Kidney (tissue), 14 donors: Measurements from ENCODE around the gene ITGA5. TPM values are rescaled to one million over a fixed set of nuclear protein-coding genes. Genes with fewer than 3 reads are reported as not detected.

Source experiments
- DNase-seq, 5 donors: peaks; one replicate each; pipeline ENCODE4 v3.0.0-alpha.2; 2013 to 2020
- FAIRE-seq: peaks from 2 replicates; lab custom pipeline; 2012; peaks lifted over from hg19 to GRCh38; lab: Jason Lieb, UNC
- H3K27ac ChIP-seq, 2 donors: one replicate each; pipeline ENCODE4 v1.7.0; 2013; ENCODE audit warnings: low read depth in 2 of 2, low read length in 2 of 2, inconsistent platforms in 1 of 2
- H3K27me3 ChIP-seq: one replicate; pipeline ENCODE4 v1.7.1; 2013; ENCODE audit warnings: low read length, inconsistent platforms; ENCODE audit not compliant: control insufficient read depth, insufficient read depth
- H3K36me3 ChIP-seq, 3 donors: one replicate each; pipeline versions ENCODE4 v1.7.0 to v1.7.1; 2013; ENCODE audit warnings: low read length in 3 of 3, control low read depth in 1 of 3, inconsistent platforms in 1 of 3; ENCODE audit not compliant: insufficient read depth in 3 of 3, control insufficient read depth in 2 of 3
- H3K4me1 ChIP-seq, 3 donors: one replicate each; pipeline versions ENCODE4 v1.7.0 to v1.7.1; 2013; ENCODE audit warnings: low read length in 3 of 3, inconsistent platforms in 1 of 3, low read depth in 1 of 3; ENCODE audit not compliant: control insufficient read depth in 2 of 3, insufficient read depth in 2 of 3
- H3K4me3 ChIP-seq, 3 donors: one replicate each; pipeline versions ENCODE4 v1.7.0 to v1.8.1; 2013; ENCODE audit warnings: low read length in 3 of 3, control low read depth in 1 of 3, inconsistent platforms in 1 of 3
- H3K9ac ChIP-seq, 3 donors: one replicate each; pipeline versions ENCODE4 v1.7.0 to v1.7.1; 2013; ENCODE audit warnings: low read length in 3 of 3, control low read depth in 1 of 3, inconsistent platforms in 1 of 3
- H3K9me3 ChIP-seq, 3 donors: one replicate each; pipeline versions ENCODE4 v1.7.0 to v1.7.1; 2013; ENCODE audit warnings: low read length in 3 of 3, control low read depth in 1 of 3, inconsistent platforms in 1 of 3; ENCODE audit not compliant: control insufficient read depth in 2 of 3, insufficient read depth in 1 of 3
- intact Hi-C: fragments of 100-400 bp; cut with DNase I; formaldehyde crosslinking; loops from one replicate; pipeline ENCODE4 v1.11.1; 2022
- polyA plus RNA-seq: library from polyadenylated mRNA; stranded (reverse); fragments of 350-450 nt; fragmentation: Illumina TruSeq; extraction: RNeasy Lipid Tissue Mini Kit (QIAGEN cat#74804); gene quantifications from one replicate; pipeline ENCODE4 v1.2.3, GENCODE V29; 2014; ENCODE audit warnings: low read depth, low replicate concordance; ENCODE audit not compliant: insufficient read depth
- total RNA-seq: library from RNA; stranded (reverse); fragmentation: NEBNext Ultra II Directional; extraction: Animal tissue kit (Norgen Biotek cat#: 25700); gene quantifications from one replicate; pipeline ENCODE4 v1.2.1, GENCODE V29; 2021
- TF ChIP-seq, protein P1 (sequence below): IDR thresholded peaks from 3 replicates; pipeline ENCODE4 v1.5.1; 2012; ENCODE audit warnings: mild to moderate bottlenecking, moderate library complexity, borderline replicate concordance; ENCODE audit not compliant: insufficient read depth; ENCODE audit errors: extremely low read depth
- donor health status: control.
- donor health status: control.
- donor health status: control.
- donor health status: control.
- donor health status: control.
- donor health status: DM: yes; HTN: yes; CAD: no.
- donor health status: Normal renal cell carcinoma (clear cell type).

The ITGA5 gene
- total and polyA plus RNA-seq, 2 donors from 2014 or later = 11.4 to 65.6 TPM

DNA sequence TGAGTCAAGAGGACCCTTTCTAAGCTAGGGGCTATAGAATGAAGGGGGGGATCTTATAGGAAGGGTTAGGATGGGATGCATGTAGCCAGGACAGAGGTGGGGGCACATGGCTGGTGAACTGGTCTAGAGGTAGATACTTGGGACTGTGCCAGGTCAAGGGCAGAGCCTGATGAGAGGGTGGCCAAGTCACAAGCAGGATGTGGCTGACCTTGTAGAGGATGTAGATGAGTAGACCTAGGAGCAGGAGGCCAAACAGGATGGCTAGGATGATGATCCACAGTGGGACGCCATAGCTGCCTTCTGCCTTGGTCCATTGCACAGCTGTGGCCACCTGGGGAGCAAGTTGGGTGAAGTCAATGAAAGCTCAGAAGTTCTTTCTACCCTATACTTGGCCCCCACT lies 21.9 kb downstream of the ITGA5 start:
- intact Hi-C loops = no loop called here
- Histone ChIP-seq H3K27me3 (no peaks in the 10 kb centered on the region), H3K4me1 (no peaks in the 10 kb centered on the region), H3K9me3 (no peaks in the 10 kb centered on the region), H3K9ac (no peak overlapping the region), H3K27ac (no peak overlapping the region), H3K36me3 (peaks cover 0 to 3% (median 2%) of the 10 kb centered on the region in 3 donors), H3K4me3 (no peak overlapping the region)
- TF ChIP-seq, protein P1, sequence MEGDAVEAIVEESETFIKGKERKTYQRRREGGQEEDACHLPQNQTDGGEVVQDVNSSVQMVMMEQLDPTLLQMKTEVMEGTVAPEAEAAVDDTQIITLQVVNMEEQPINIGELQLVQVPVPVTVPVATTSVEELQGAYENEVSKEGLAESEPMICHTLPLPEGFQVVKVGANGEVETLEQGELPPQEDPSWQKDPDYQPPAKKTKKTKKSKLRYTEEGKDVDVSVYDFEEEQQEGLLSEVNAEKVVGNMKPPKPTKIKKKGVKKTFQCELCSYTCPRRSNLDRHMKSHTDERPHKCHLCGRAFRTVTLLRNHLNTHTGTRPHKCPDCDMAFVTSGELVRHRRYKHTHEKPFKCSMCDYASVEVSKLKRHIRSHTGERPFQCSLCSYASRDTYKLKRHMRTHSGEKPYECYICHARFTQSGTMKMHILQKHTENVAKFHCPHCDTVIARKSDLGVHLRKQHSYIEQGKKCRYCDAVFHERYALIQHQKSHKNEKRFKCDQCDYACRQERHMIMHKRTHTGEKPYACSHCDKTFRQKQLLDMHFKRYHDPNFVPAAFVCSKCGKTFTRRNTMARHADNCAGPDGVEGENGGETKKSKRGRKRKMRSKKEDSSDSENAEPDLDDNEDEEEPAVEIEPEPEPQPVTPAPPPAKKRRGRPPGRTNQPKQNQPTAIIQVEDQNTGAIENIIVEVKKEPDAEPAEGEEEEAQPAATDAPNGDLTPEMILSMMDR = no peak
- FAIRE-seq (no peak), DNase-seq (no peak)

GRCh38 chr12:54395545-54395944 lies 23.5 kb downstream of the ITGA5 start:
- H3K4me3 ChIP-seq = no peak overlapping the region
- intact Hi-C loops = no loop called here
- no peak overlapping the region for H3K9ac ChIP-seq
- no peaks in the 10 kb centered on the region for H3K9me3 ChIP-seq
- TF ChIP-seq, protein P1 = no peak
- H3K27me3 ChIP-seq = no peaks in the 10 kb centered on the region
- H3K36me3 ChIP-seq = peaks cover 0 to 3% (median 2%) of the 10 kb centered on the region in 3 donors
- DNase-seq (peak in 1 of 5 donors; percentile 22), FAIRE-seq (no peak)
- H3K4me1 ChIP-seq = peaks cover 0 to 4% (median 0%) of the 10 kb centered on the region in 3 donors
- no peak overlapping the region for H3K27ac ChIP-seq

DNA sequence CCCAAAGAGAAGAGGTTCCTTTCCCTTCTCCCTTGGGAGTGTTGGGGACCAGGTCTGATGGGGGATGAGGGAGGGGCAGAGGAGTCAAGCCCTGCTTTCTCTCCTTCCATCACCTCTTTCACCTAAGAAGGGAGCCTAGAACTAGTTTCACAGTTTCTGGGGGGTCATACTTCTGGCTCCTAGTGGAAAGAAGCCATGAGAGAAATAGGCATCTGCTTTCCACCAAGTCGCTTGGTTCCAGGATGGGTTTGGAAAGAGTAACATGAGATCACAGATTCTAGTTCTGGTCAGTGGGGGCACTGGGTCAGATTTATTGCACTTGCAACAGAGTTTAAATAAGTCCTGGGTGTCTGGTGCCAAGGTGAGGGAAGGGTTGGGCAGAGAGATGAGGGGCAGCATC lies 24.1 kb downstream of the ITGA5 start:
- intact Hi-C loops = no loop called here
- Histone ChIP-seq H3K9me3 (no peaks in the 10 kb centered on the region), H3K4me1 (peaks cover 0 to 4% (median 0%) of the 10 kb centered on the region in 3 donors), H3K27ac (no peak overlapping the region), H3K4me3 (no peak overlapping the region), H3K27me3 (no peaks in the 10 kb centered on the region), H3K36me3 (peaks cover 0 to 3% (median 2%) of the 10 kb centered on the region in 3 donors), H3K9ac (no peak overlapping the region)
- no peak for FAIRE-seq
- no peak for DNase-seq
- TF ChIP-seq, protein P1 = no peak

DNA sequence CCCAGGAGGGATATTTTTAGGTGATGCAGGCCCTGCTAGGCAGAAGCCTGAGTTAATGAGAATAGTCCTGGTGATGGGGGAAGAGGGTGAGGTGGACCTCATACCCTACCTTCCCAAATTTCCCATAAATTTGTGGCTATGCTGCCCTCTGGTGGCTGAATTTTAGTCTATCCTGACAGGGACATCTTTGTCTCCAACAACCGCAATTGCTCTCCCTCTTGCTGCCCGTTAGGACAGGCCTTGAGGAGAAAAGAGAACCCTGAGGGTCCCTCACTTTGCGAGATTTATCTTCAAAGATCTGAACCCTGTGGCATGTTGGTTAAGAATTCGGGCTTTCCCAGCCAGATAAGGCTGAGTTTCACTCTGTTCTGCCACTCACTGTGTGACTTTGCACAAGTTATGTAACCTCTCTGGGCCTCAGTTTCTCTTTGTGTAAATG lies 24.8 kb downstream of the ITGA5 start:
- H3K36me3 ChIP-seq = peaks cover 0 to 3% (median 2%) of the 10 kb centered on the region in 3 donors
- peak in 3 of 5 donors; percentile 18 to 60 (median 48) for DNase-seq
- no peaks in the 10 kb centered on the region for H3K27me3 ChIP-seq
- TF ChIP-seq, protein P1 = peak; percentile 62
- peaks cover 0 to 4% (median 0%) of the 10 kb centered on the region in 3 donors for H3K4me1 ChIP-seq
- intact Hi-C loops = no loop called here
- FAIRE-seq = no peak
- no peak overlapping the region for H3K4me3 ChIP-seq
- no peaks in the 10 kb centered on the region for H3K9me3 ChIP-seq
- no peak overlapping the region for H3K27ac ChIP-seq
- no peak overlapping the region for H3K9ac ChIP-seq
